Ramos (cell line): ENCODE data around the gene CERCAM.

ENCODE experiments used
- in situ Hi-C: fragments of 300-500 bp; cut with MboI; formaldehyde crosslinking; loops from one replicate; pipeline ENCODE4 v1.14.3; 2022; ENCODE audit warnings: low sequenced_read_pairs; ENCODE audit not compliant: unreplicated experiment

CERCAM gene, protein sequence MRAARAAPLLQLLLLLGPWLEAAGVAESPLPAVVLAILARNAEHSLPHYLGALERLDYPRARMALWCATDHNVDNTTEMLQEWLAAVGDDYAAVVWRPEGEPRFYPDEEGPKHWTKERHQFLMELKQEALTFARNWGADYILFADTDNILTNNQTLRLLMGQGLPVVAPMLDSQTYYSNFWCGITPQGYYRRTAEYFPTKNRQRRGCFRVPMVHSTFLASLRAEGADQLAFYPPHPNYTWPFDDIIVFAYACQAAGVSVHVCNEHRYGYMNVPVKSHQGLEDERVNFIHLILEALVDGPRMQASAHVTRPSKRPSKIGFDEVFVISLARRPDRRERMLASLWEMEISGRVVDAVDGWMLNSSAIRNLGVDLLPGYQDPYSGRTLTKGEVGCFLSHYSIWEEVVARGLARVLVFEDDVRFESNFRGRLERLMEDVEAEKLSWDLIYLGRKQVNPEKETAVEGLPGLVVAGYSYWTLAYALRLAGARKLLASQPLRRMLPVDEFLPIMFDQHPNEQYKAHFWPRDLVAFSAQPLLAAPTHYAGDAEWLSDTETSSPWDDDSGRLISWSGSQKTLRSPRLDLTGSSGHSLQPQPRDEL

DNA sequence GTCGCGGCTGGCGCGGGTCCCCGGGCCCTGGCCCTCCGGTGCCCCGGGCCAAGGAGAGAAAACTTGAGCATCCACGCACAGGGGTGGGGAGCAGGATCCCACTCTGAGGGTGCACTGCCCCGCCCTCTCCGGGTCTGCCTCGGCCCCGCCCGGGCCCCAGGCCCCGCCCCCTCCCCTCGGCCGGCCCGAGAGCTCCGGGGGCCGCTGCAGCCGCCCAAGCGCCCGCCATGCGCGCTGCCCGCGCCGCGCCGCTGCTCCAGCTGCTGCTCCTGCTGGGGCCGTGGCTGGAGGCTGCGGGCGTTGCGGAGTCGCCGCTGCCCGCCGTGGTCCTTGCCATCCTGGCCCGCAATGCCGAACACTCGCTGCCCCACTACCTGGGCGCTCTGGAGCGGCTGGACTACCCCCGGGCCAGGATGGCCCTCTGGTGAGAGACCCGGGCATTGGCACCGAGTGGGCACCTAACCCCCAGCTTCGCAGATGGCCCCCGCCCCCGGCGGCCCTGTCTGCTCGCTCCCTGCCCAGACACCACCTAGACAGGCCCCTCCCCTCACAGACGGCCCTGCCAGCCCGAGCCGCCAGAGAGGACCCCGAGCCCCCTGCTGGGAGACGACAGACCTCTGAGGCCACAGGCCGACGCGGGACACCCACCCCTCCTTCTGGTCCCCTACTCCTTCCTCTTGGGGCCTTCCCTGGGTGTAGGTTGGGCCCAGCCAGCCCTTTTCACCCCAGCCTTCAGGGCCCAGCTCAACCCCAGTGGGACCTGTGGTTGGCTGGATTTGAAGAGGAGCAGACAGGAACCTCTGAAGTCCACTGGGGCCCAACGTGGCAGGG, at the start of gene CERCAM:
Gene CERCAM, plus strand, starts transcription at position 207 of the 831 bp plus-strand sequence. Its CDS starts 21 bp downstream, at position 228.
- in situ Hi-C loops: no loop called here

DNA sequence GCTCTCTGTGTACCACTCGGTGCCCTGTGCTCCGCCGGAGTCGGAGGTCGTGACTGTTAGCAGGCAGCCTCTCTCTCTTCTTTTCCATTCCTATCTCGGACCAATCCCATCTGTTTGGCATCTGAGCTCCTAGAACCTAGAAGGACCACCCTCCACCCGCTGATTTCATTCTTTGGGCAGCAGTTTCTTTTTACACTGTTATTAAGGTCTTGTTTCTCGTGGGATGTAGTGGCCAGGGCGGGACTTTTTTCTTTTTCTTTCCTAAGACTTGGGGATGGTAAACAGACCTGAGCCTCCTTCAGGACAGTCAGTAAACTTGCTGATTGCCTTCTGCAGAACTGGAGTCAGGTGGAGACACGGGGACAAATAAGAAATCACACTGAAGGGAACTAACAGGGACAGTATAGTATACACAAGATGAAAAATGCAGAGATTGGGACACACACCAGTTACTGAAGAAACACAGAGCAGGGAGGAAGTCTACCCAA, 49.0 kb upstream of the CERCAM start:
- in situ Hi-C loops: no loop called here

DNA sequence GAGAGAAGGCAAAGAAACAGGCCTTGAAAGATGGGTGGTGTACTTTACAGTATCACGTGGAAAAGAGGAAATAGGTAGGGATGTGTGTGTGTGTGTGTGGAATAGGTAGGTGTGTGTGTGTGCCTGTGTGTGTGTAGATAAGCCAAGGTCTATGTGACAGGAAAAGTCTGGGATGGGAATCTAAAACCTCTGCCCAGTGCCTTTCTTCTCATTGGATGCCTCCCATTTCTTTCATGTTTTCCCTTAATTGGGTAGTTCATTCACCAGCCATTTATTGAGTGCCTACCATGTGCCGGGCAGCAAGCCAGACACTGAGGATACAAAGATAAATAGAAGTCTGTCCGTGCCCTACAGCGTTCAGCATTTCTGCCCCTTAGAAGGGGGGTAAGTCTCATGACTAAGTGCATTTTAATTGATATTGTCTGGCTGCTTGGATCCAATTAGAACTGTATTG, 48.4 kb upstream of the CERCAM start:
- in situ Hi-C loops: no loop called here

DNA sequence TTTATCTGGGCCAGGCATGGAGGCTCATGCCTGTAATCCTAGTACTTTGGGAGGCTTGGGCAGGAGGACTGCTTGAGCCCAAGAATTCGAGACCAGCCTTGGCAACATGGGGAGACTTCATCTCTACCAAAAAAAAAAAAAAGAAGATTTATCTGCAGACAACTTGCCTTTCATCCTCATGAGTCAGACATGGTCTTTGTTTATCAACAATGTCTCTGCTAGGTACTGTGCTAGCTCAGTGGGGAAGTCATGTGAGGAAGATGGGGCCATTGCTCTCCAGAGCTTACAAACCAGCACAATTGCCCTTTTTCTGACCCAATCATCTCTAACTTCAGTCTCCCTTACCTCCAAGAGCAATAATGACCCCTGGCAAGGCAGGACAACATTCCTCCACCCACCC, 47.9 kb upstream of the CERCAM start:
- in situ Hi-C loops: no loop called here

DNA sequence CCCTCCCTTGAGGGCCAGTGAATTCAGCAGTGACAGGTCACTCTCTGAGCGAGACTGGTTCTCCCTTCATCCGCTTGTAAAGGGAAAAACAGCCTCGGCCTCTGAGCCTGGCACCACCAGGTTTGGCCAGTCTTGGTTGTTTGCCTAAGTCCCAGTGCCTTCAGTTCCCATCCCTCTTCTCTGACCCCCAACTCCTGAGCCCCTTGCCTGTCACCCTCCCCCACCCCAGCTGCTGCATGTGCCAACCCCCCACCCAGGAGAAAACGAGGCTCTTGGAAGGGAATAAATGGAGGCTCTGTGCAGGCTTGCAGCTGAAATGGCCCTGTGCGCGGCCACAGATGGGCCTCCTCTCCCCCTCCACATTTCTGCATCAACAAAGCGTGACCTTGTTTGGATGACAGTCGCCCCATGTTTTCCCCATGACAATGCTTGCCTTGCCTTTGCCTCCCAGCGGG, 46.4 kb upstream of the CERCAM start:
- in situ Hi-C loops: no loop called here

DNA sequence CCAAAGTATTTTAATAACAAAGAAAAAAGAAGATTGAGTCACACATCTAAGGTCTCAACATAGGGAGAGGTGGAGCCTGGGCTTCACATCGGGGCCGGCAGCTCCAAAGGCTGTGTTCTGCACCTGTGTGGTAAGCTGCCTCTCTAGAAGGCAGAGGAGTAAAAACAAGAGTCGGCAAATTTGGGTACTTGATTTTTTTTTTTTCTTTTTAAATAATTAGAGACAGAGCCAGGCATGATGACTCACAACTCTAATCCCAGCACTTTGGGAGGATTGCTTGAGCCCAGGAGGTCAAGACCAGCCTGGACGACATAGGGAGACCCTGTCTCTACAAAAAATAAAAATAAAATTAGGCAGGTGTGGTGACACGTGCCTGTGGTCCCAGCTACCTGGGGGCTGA, 44.8 kb upstream of the CERCAM start:
- in situ Hi-C loops: no loop called here

DNA sequence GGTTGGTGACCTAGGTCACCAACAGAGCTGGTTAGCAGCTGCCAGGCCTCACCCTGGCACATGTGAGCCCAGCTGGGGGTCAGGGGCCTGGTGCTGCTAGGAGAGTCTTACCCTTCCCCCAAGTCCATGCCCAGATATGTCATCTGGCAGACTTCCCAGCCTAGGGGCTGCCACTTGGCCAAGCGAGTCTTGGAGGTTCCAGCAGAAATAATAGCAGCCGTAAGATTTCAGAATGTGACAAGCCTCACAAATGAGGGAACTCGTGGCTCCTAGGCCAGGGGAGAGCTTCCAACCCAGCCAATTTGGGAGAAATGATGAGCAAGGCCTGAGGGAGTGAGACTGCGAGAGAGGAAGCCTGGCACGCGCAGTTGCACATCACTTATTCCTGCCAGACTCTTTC, 38.4 kb upstream of the CERCAM start:
- in situ Hi-C loops: no loop called here

DNA sequence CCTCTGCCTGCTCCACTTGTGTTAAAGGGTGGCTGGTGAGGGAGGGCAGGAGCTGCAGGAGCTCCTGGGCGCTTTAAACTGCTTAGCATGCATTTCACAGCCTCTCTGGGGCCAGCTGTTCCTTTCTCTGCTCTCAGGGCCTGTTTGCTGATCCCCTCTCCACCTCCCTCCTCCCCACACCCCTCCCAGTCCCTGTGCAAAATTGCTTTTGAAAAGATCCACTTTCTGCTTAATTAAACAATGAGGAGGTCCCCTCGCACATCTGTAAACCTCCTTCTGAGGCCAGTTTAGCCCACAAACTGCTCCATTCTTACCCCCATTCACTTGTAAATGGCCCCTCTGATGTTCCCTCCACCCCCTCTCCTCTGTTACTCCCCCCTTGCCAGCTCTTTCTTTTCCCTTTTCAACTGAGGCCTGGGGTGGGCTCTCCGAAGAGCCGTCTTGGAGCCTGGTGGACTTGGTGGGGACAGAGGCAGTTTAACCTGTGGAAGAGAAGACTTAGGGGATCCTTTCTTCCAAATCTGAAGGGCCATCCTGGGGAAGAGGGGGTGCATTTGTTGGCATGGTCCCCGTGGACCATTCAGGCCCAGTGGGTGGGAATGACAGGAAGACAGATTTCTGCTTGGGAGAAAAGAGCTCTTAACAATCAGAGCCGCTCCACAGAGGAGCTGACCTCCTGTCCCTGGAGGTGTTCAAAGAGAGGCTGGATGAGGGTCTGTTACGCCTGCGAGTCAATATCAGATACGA, 37.5 kb upstream of the CERCAM start:
- in situ Hi-C loops: no loop called here

DNA sequence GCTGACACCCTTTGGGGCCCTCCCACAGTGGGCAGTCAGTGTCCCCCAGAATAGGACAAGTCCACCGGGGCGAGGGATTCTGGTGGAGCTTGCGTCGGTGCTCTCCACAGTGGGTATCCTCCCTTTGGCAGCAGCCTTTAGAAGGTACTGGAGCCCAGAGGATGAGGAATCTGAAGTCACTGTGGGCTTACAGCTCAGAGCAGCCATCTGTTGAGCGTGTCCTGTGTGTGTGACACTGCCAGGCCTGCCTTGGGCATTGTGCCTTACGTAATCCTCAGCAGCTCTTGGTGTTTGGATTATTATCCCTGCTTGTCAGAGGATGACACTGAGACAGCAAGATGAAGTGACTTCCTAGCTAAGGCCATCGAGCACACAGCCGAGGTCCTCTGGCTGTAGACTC, 36.9 kb upstream of the CERCAM start:
- in situ Hi-C loops: no loop called here

DNA sequence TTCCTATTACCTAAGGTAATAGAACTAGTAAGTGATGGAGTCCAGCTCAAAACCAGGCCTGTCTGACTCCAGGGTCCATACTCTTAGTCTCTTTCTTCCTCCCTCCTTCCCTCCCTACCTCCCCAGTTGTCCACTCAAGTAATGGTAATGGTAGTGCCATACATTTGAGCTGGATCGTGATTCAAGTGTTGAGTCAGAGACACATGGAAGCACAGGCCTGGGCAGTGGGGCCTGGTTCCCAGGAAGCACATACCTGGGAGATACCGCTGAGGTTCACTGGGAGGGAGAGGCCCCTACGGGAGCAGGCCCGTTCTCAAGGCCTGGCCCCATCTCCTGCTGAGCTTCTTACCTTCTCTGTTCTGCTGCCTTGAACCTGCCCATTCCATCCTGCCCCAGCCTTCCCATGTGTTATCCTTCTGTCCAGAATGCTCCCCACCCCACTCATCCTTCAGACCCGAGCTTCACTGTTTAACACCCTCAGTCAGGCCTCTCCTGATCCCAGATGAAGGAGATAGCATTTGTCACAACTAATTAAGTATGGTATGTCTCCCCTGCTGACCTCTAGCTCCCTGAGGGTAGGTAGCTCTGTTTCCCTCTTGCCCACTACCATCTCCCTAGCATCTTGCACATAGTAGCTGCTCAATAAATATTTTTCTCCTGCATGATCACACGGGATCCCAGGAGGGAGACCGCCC, 35.7 kb upstream of the CERCAM start:
- in situ Hi-C loops: no loop called here

DNA sequence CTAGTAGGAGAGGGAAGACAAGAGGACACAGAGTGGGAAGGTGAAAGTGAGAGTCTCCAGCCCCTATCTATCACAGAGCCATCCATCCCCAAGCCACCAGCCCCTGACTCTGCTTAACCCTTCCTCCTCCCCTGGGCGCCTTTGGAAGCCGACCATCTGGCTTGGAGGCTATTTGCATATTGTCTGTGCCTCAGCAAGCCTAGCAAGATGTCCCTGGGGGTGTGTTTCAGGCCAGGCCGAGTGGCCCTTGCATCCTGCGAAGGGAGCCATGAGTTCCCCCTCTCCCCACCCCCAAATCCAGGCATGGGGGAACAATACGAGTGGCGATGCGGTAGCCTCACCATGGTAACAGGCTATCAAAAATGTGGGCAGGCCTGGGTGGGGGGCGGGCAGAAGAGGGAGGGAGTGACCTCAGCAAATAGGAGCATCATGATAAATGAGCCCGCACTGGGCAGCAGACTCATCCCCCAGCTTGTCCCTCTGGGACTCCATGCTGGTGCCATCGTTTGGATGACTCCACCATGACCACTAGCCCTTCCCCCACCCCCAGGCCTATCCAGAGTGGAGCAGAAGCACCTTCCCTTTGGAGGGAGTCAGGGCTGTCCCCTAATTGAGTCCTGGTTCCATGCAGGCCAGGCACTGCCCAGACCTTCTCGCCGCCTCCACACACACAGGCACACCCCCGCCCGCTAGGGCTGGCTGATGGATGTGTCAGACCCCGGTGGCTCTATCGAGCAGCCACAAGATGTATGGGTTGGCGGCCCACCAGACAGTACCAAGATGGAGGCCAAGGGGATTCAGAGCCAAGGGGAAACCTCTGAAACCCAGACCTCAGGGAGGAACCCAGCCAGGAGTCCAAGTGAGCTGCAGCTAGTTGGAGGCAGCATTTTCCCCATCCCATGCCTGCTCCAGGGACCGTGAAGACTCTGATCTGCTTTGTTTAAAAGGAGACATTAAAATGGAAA, 34.9 kb upstream of the CERCAM start:
- in situ Hi-C loops: no loop called here

DNA sequence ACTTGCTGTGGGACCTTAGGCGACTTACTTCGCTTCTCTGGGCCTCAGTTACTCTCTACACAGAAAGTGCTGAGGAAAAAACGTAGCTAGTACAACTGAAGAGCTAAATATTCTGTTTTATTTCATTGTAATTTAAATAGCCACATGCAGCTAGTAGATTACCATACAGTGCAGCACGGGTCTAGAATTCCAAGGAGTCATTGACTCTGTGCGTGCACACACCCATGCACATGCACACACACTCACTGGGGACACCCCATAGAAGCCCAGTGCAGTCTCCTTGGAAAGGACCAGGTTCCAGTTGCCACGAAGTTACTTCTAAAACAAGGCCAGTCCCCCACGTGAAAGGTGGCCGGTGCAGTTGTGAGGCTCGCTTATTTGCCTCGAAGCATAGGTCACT, 32.5 kb upstream of the CERCAM start:
- in situ Hi-C loops: no loop called here

DNA sequence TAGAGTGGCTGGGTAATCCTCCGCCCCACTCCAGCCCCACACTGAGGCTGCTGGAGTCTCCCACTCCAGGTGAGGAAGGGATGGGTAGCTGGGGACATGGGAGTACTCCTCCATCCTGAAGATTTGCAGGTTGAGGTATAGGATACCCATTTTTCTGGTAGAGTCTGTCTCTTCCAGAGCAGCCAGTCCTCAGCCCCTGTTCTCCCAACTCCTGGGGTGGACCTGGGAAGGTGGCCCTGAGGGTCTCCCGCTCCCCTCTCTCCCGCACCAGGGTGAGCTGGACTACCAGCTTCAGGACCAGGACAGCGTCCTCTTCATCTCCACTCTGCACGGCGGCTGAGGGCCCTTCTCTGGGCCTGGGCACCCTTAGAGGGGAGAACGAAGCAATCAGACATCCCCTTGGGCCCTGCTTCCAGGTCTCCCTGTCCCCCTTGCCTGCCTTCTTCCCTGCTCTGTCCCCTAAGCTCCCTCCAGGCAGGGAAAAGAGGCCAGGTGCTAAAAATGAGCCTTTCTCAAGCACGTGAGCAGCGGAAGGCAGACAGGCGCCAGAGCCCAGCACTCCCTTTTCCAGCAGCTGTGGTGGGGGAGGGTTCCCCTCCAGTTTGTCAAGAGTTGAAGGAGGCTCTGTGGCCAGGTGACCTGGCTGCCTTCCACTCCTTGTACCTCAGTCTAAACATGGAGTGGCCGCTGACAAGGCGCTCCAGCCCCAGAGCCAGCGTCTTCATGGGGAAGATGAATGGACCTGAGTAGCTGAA, 31.1 kb upstream of the CERCAM start:
- in situ Hi-C loops: no loop called here

DNA sequence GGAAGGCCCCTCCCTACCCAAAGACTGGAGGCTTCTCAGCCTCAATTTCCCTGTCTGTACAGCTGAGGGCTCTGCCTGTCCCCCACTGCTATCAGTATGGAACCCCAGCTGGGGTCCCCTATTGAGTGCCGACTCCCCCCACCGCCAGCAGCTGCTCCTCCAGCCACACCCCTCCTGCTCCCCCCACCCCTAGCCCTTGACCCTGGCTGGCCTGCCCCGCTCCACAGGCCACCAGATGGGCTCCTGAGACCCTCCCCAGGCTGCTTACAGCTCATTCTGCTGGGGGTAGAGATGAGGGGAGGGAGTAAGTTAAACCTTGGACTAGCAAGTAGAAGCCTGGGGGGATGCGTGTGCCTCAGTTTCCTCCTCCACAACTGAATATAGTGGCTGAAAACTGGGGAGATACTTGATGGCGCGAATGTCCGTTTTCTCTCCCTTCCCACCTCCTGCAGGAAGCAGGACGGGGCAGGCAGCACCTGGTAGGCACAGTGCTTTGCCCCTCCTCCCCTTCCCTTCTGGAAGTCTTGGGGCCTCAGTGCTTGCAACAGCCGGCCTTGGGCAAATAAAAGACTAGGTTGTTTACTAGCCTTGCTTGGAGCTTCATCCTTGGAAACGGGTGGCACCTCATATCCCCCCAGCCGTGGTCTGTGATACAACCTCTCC, 30.4 kb upstream of the CERCAM start:
- in situ Hi-C loops: no loop called here

DNA sequence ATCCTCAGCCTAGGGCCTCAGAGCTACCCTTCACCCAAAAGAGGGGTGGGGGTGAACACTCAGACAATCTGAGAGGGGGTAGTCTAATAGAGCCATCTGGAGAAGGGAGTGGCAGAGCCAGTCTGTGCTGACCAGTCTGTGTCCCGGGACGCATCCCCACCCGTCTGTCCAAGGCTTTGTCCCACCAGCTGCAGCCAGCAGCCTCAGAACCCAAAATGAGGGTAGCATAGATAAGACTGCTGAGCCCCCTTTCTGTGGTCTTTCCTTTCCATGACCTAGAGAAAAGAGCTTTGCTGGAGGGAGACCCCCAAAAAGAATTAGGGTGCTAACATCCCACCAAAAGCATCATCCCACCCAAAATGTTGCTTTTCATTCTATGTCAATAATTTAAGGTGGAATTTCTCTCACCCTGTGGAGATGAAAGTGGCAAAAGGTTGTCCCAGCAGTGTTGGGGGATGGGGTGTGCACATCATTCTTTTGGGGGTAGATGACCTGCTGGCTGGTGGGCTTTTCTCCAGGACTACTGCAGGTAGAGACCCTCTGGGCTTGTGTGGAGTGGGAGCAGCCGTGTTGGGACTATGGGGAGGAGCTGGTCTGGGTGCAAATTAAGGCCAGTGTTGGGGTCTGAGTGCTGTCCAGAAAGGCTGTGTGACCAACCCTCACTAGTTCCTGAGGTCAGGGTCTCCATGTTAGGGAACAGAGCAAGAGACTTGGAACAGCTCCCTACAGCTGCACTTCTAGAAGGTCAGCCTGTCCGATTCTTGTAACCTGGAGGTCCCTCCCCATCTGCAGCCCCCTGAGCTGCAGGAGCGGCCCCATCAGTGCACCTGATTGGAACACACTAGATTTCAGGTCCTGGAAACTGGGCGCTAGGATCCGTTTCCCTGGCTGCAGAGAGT, 29.6 kb upstream of the CERCAM start:
- in situ Hi-C loops: no loop called here

DNA sequence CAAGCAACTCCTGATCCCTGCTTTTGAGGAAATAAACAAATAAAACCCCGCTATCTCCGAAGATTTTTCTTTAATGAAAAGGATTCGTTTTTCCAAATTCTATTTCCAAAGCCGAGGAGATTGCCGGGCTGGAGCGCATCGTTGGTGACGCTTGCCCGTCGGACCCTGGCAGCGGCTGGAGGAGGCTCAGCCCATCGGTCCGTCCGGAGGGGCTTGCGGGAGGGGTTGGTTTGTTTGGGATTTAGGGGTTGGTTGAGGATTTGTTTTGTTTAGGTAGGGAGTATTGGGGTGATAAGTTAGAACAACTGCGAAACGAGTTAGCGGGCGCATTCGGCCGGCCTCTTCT, 28.7 kb upstream of the CERCAM start:
- in situ Hi-C loops: no loop called here
